Caki2 (cell line): ENCODE measurements around the gene STX8. TPM values are rescaled to one million over a fixed set of nuclear protein-coding genes. Genes with fewer than 3 reads are reported as not detected.

Source experiments
- DNase-seq: peaks from one replicate; pipeline ENCODE4 v3.0.0-alpha.2; 2015; ENCODE audit warnings: low read depth
- in situ Hi-C: cut with HindIII; loops from 2 replicates; pipeline ENCODE4 v1.10.0; 2016; ENCODE audit warnings: low sequenced_read_pairs, low pct_unique_long_range_greater_than_20kb, mixed read lengths
- total RNA-seq: library from RNA; depleted of rRNA; stranded (reverse); fragments of >200 nt; shearing (Covaris generic); gene quantifications from 2 replicates; pipeline ENCODE4 v1.2.3, GENCODE V29; 2014; ENCODE audit warnings: low replicate concordance

STX8 gene
- total RNA-seq, 1 experiment from 2014 or later, result 34.0 TPM

GRCh38 chr17:9520649-9521048 lies 55.0 kb downstream of the STX8 start:
- no peak for DNase-seq

GRCh38 chr17:9519583-9520272 lies 55.9 kb downstream of the STX8 start:
- in situ Hi-C loops, result no loop called here
- DNase-seq, result no peak

More at GRCh38 chr17:9520649-9521048, 55.0 kb downstream of the STX8 start:
- in situ Hi-C loops, result no loop called here

GRCh38 chr17:9517396-9517795 lies 58.2 kb downstream of the STX8 start:
- no peak for DNase-seq
- in situ Hi-C loops, result no loop called here

- in situ Hi-C loops, result no loop called here
Observed at GRCh38 chr17:9513266-9513665, 62.4 kb downstream of the STX8 start.

GRCh38 chr17:9512323-9513168 lies 63.1 kb downstream of the STX8 start:
- in situ Hi-C loops, result no loop called here
- no peak for DNase-seq

More at GRCh38 chr17:9513266-9513665, 62.4 kb downstream of the STX8 start:
- no peak for DNase-seq

- in situ Hi-C loops, result no loop called here
- DNase-seq, result no peak
Observed at GRCh38 chr17:9509236-9509816, 66.3 kb downstream of the STX8 start.

GRCh38 chr17:9499041-9499440 lies 76.6 kb downstream of the STX8 start:
- no peak for DNase-seq
- in situ Hi-C loops, result no loop called here

DNA sequence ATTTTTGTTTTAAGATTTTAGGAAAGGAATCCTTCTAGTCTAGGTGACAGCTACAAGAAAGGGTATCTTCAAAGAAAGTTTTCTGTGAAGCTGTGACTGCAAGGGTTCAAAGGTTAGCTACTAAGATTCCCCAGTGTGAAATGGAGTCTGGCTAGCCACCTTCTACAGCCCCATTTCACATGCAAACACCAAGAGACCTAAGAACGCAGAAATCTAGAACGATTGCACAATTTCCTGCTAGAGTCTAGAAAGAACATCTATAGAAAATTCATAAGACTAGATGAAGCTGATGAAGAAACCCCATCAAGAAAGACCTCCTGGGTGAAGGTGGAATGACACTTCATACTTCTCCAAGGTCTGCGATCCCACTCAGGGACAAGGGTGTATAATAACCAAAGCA lies 77.1 kb downstream of the STX8 start:
- in situ Hi-C loops, result no loop called here
- no peak for DNase-seq

DNA sequence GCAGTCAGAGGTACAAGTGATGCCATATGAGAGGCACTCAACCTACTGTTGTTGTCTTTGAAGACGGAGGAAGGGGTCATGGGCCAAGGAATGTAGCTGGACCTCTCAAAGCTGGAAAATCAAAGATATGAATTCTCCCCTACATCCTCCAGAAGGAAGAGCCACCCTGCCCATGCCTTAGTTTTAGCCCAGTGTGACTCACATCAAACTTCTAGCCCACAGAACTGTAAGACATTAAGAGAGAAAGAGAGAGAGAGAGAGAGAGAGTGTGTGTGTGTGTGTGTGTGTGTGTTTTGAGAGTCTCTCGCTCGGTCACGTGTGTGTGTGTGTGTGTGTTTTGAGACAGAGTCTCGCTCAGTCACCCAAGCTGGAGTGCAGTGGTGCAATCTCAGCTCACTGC lies 87.1 kb downstream of the STX8 start:
- in situ Hi-C loops, result no loop called here
- DNase-seq, result no peak

- in situ Hi-C loops, result no loop called here
- no peak for DNase-seq
Observed at GRCh38 chr17:9487406-9487805, 88.2 kb downstream of the STX8 start.

GRCh38 chr17:9484789-9485188 lies 90.8 kb downstream of the STX8 start:
- no peak for DNase-seq
- in situ Hi-C loops, result no loop called here

- no peak for DNase-seq
- in situ Hi-C loops, result no loop called here
Observed at GRCh38 chr17:9479964-9480363, 95.7 kb downstream of the STX8 start.

DNA sequence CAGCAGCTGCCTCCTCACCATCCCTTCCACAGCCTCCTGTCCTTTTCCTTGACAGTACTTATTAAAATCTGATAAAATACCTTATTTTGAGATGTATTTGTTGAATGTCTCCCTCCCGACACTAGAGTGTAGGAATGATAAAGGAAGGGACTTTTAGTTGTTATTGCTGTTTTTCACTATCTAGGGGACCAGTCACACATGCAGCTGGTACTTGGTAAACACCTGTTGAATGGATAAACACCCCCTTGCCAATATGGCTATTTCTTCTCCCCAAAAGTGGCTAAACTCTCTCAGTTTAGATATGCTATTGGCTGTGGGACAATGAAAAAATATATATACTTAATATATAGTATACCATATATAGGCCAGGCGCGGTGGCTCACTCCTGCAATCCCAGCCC lies 96.7 kb downstream of the STX8 start:
- in situ Hi-C loops, result no loop called here

GRCh38 chr17:9475101-9475658 lies 100.4 kb downstream of the STX8 start:
- in situ Hi-C loops, result no loop called here
- no peak for DNase-seq

More for the DNA sequence above, 96.7 kb downstream of the STX8 start:
- no peak for DNase-seq

DNA sequence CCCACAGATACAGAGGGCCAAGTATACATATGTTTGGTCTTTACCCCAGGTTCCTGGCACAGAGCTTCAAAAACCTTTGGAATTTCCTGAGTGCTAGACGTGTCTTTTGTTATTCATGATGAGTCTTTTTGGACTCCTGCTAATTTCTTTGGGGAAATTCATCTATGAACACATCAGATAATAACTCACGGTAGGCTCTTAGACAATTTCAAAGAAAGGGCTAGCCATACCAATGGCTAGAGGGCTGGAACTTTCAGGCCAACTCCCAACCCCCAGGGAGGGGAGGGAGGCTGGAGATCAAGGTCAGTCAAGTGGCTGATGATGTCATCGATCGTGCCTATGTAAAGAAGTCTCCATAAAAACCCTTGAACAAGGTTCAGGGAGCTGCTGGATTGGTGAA lies 101.9 kb downstream of the STX8 start:
- no peak for DNase-seq
- in situ Hi-C loops, result no loop called here

GRCh38 chr17:9472541-9472940 lies 103.1 kb downstream of the STX8 start:
- DNase-seq, result no peak
- in situ Hi-C loops, result no loop called here

DNA sequence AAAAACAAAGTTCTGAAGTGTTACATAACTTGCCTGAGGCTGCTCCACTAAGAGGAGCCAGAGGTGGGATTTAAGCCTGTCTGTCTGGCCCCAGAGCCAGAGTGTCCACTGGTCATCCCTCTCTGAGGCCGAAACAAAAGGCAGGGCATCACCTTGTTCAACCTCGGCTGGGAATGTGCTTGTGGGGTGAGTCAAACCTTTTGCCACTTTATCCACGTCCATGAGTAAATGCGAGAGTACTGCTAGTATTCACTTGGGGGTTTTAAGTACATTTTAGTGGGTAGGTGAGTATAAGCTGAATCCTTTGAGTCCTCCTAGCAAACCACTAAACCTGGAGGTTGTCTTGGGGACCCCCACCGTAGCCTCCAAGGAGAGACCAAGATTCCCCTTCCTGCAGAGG lies 103.5 kb downstream of the STX8 start:
- DNase-seq, result no peak
- in situ Hi-C loops, result no loop called here

- in situ Hi-C loops, result no loop called here
- no peak for DNase-seq
Observed at GRCh38 chr17:9470171-9470570, 105.4 kb downstream of the STX8 start.

GRCh38 chr17:9468937-9469336 lies 106.7 kb downstream of the STX8 start:
- in situ Hi-C loops, result no loop called here
- no peak for DNase-seq
